Adrenal gland (tissue), 5 donors: ENCODE results near the gene RIF1.

Experiments
- POLR2A ChIP-seq, 2 donors: fragments of 450-650 bp; IDR thresholded peaks; one replicate each; pipeline ENCODE4 v1.6.1; 2017; ENCODE audit warnings: antibody characterized with exemption in 2 of 2, mild to moderate bottlenecking in 2 of 2, moderate library complexity in 1 of 2
- TF ChIP-seq, protein P1 (sequence below), 6 experiments: fragments of 450-650 bp in 4 of 6; fragments of 200-600 bp in 2 of 6; sonication (generic) in 1 of 6; IDR thresholded peaks; 1 replicate in 5 of 6; 2 replicates in 1 of 6; pipeline versions ENCODE4 v1.5.1 to v1.8.0; 2016 to 2021; ENCODE audit warnings: antibody characterized with exemption in 6 of 6, mild to moderate bottlenecking in 2 of 6, moderate library complexity in 1 of 6
- donor health status: DM: no; HTN: no; CAD: no.

DNA sequence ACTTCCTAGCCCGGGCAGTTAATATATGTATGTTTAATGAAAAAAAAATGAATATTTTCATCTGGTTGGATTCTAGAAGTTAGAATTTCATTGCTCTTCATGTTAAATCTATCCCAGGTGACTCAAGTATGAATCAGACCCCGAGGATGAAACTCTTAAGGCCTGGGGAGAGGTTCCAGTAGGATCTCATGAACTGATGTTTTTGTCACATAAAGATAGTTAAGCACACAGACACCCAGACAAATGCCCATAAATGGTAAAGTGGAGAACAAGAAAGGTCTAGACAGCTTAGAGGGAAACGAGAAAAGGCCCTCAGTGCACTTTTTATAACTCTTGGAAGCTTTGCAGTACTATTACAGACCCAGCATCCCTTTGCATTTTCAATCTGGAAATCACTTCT is 114.1 kb downstream of the RIF1 start:
- TF ChIP-seq, protein P1, sequence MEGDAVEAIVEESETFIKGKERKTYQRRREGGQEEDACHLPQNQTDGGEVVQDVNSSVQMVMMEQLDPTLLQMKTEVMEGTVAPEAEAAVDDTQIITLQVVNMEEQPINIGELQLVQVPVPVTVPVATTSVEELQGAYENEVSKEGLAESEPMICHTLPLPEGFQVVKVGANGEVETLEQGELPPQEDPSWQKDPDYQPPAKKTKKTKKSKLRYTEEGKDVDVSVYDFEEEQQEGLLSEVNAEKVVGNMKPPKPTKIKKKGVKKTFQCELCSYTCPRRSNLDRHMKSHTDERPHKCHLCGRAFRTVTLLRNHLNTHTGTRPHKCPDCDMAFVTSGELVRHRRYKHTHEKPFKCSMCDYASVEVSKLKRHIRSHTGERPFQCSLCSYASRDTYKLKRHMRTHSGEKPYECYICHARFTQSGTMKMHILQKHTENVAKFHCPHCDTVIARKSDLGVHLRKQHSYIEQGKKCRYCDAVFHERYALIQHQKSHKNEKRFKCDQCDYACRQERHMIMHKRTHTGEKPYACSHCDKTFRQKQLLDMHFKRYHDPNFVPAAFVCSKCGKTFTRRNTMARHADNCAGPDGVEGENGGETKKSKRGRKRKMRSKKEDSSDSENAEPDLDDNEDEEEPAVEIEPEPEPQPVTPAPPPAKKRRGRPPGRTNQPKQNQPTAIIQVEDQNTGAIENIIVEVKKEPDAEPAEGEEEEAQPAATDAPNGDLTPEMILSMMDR (IDR thresholded peaks at IDR 0.05), result no peak
- TF ChIP-seq POLR2A (IDR thresholded peaks at IDR 0.05), result no peak
